Inflammatory macrophage treated with lipopolysaccharide for 1 hour (primary cell): ENCODE results near the gene MMP7.

ENCODE experiments used
- DNase-seq, 2 donors: peaks; one replicate each; pipeline ENCODE4 v3.0.0-alpha.2; 2020 to 2022

Gene MMP7

GRCh38 chr11:102530558-102530957 is at the start of gene MMP7:
MMP7 (minus strand) TSS chr11:102530747; CDS start chr11:102530700, 47 bp downstream.
- peak; percentile 72 to 80 for DNase-seq

- no peak for DNase-seq
Observed at GRCh38 chr11:102577723-102578122, 47.2 kb upstream of the MMP7 start.

- DNase-seq = peak; percentile 85 to 93
Observed at GRCh38 chr11:102577182-102577581, 46.6 kb upstream of the MMP7 start.

GRCh38 chr11:102576350-102576749 is 45.8 kb upstream of the MMP7 start:
- DNase-seq = no peak

- no peak for DNase-seq
Observed at GRCh38 chr11:102575012-102575411, 44.5 kb upstream of the MMP7 start.

- peak in 1 of 2 donors; percentile 66 for DNase-seq
Observed at GRCh38 chr11:102573851-102574250, 43.3 kb upstream of the MMP7 start.

- no peak for DNase-seq
Observed at GRCh38 chr11:102572554-102573220, 42.1 kb upstream of the MMP7 start.

GRCh38 chr11:102568851-102569250 is 38.3 kb upstream of the MMP7 start:
- no peak for DNase-seq

GRCh38 chr11:102566112-102566511 is 35.6 kb upstream of the MMP7 start:
- no peak for DNase-seq

GRCh38 chr11:102564110-102564509 is 33.6 kb upstream of the MMP7 start:
- DNase-seq = peak in 1 of 2 donors; percentile 58

- no peak for DNase-seq
Observed at GRCh38 chr11:102561636-102562035, 31.1 kb upstream of the MMP7 start.

- DNase-seq = peak in 1 of 2 donors; percentile 41
Observed at GRCh38 chr11:102560555-102561011, 30.0 kb upstream of the MMP7 start.

- DNase-seq = no peak
Observed at GRCh38 chr11:102559839-102560238, 29.3 kb upstream of the MMP7 start.

- no peak for DNase-seq
Observed at GRCh38 chr11:102555091-102555490, 24.5 kb upstream of the MMP7 start.

- no peak for DNase-seq
Observed at GRCh38 chr11:102553835-102554282, 23.3 kb upstream of the MMP7 start.

GRCh38 chr11:102552447-102553194 is 22.1 kb upstream of the MMP7 start:
- peak in 1 of 2 donors; percentile 79 for DNase-seq

- DNase-seq = no peak
Observed at GRCh38 chr11:102552020-102552419, 21.5 kb upstream of the MMP7 start.

GRCh38 chr11:102551169-102551781 is 20.7 kb upstream of the MMP7 start:
- DNase-seq = peak in 1 of 2 donors; percentile 49

GRCh38 chr11:102546923-102547471 is 16.4 kb upstream of the MMP7 start:
- DNase-seq = peak; percentile 83 to 98

- peak; percentile 84 to 97 for DNase-seq
Observed at GRCh38 chr11:102546427-102546826, 15.9 kb upstream of the MMP7 start.

GRCh38 chr11:102545701-102546100 is 15.2 kb upstream of the MMP7 start:
- no peak for DNase-seq

- no peak for DNase-seq
Observed at GRCh38 chr11:102544594-102544993, 14.0 kb upstream of the MMP7 start.

GRCh38 chr11:102539567-102539966 is 9.0 kb upstream of the MMP7 start:
- DNase-seq = no peak
